ENCODE data around the gene GRID1.

- TF ChIP-seq GABPA (IDR thresholded peaks at IDR 0.05; ENCODE audit: low read depth), result no peak
- no peak for TF ChIP-seq REST (IDR thresholded peaks at IDR 0.05; ENCODE audit: low read depth, low read length)
- TF ChIP-seq CTCF (IDR thresholded peaks at IDR 0.05), result no peak
- no peak for TF ChIP-seq IRF3 (IDR thresholded peaks at IDR 0.05; ENCODE audit: low read depth, low read length)
- no peak for TF ChIP-seq TAF1 (IDR thresholded peaks at IDR 0.05; ENCODE audit: borderline replicate concordance, low read depth, low read length)
These were observed 762.4 kb downstream of the GRID1 start for GRCh38 chr10:85604136-85604725.
